Loucy (cell line): ENCODE measurements around the gene CDH4.

Experiments used
- H2AFZ ChIP-seq: fragments of 200-600 bp; sonication (generic); 2 replicates; pipeline ENCODE4 v1.6.0; 2016; ENCODE audit warnings: antibody characterized with exemption, mild to moderate bottlenecking, low read length, moderate library complexity
- H3F3A ChIP-seq: fragments of 200-600 bp; 2 replicates; pipeline ENCODE4 v1.6.0; 2016; ENCODE audit warnings: antibody characterized with exemption, low read depth, mild to moderate bottlenecking
- H3K27me3 ChIP-seq: fragments of 200-600 bp; sonication (generic); 2 replicates; pipeline ENCODE4 v1.6.1; 2014; ENCODE audit warnings: low read length, mild to moderate bottlenecking; ENCODE audit not compliant: insufficient read depth, poor library complexity, severe bottlenecking
- H3K36me3 ChIP-seq: fragments of 200-600 bp; sonication (generic); 2 replicates; pipeline ENCODE4 v1.6.1; 2016; ENCODE audit warnings: low read length; ENCODE audit not compliant: insufficient read depth
- H3K4me1 ChIP-seq: fragments of 200-600 bp; sonication (generic); 2 replicates; pipeline ENCODE4 v1.5.1; 2014; ENCODE audit warnings: low read length, mild to moderate bottlenecking; ENCODE audit not compliant: insufficient read depth, poor library complexity, severe bottlenecking
- H3K4me2 ChIP-seq: fragments of 200-600 bp; sonication (generic); 2 replicates; pipeline ENCODE4 v1.6.0; 2014; ENCODE audit warnings: antibody characterized with exemption, low read length, low read depth, mild to moderate bottlenecking; ENCODE audit not compliant: poor library complexity, severe bottlenecking
- H3K4me3 ChIP-seq: fragments of 200-600 bp; sonication (generic); 2 replicates; pipeline ENCODE4 v1.5.1; 2014; ENCODE audit warnings: low read length, mild to moderate bottlenecking, mixed read lengths; ENCODE audit not compliant: poor library complexity, severe bottlenecking
- H3K79me2 ChIP-seq: fragments of 200-600 bp; sonication (generic); 2 replicates; pipeline ENCODE4 v1.6.1; 2014; ENCODE audit warnings: low read length; ENCODE audit not compliant: insufficient read depth
- H3K9ac ChIP-seq: fragments of 200-600 bp; sonication (generic); 2 replicates; pipeline ENCODE4 v1.6.0; 2014; ENCODE audit warnings: mild to moderate bottlenecking, low read depth, low read length, moderate library complexity; ENCODE audit not compliant: poor library complexity, severe bottlenecking
- H3K9me2 ChIP-seq: fragments of 200-600 bp; sonication (generic); replicated peaks from 2 replicates; pipeline ENCODE4 v1.6.1; 2016; ENCODE audit warnings: low read depth, low read length, mixed read lengths
- H3K9me3 ChIP-seq: fragments of 200-600 bp; sonication (generic); 2 replicates; pipeline ENCODE4 v1.6.1; 2014; ENCODE audit warnings: mild to moderate bottlenecking, antibody characterized with exemption, low read length, low read depth; ENCODE audit not compliant: insufficient read depth
- H4K20me1 ChIP-seq: fragments of 200-600 bp; sonication (generic); 2 replicates; pipeline ENCODE4 v1.6.0; 2014; ENCODE audit warnings: antibody characterized with exemption, low read length, mild to moderate bottlenecking; ENCODE audit not compliant: insufficient read depth, poor library complexity, severe bottlenecking
- CTCF ChIP-seq: fragments of 200-600 bp; sonication (generic); conservative IDR thresholded peaks from 2 replicates; pipeline ENCODE4 v1.5.1; 2014; ENCODE audit warnings: mild to moderate bottlenecking, antibody characterized with exemption, low read length
- EZH2phosphoT487 ChIP-seq: fragments of 200-600 bp; IDR thresholded peaks from 2 replicates; pipeline ENCODE4 v1.6.1; 2018; ENCODE audit warnings: antibody characterized with exemption, mild to moderate bottlenecking, moderate library complexity, borderline replicate concordance

The CDH4 gene

DNA sequence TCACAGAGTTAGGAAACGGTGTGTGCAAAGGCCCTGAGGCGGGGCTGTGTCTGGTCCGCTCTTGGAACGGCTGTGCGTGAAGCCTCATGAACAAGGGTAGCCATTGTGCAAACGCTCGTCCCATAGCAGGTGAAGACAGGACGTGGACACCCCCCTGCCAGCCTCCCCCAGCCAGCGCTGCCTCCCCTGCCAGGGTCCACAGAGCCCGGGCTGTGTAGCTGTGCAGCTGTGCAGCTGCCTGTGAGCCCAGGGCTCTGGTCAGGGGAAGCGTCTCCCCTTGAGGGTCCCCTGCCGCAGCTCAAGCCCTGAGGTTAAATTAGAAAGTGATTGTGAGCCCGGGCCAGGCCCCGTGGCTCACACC, 674.2 kb downstream of the CDH4 start:
- Histone ChIP-seq H3K4me1 (no peaks in the 10 kb centered on the region), H3K4me3 (no peak overlapping the region), H4K20me1 (no peaks in the 10 kb centered on the region), H2AFZ (no peak overlapping the region), H3F3A (no peaks in the 10 kb centered on the region), H3K9ac (no peak overlapping the region), H3K27me3 (no peaks in the 10 kb centered on the region), H3K9me2 (no peaks in the 10 kb centered on the region), H3K4me2 (no peak overlapping the region), H3K79me2 (no peaks in the 10 kb centered on the region), H3K9me3 (no peaks in the 10 kb centered on the region), H3K36me3 (peaks cover 13% of the 10 kb centered on the region; the same call in 1 of the 2 replicates)
- no peak for TF ChIP-seq CTCF
- TF ChIP-seq EZH2phosphoT487: no peak

DNA sequence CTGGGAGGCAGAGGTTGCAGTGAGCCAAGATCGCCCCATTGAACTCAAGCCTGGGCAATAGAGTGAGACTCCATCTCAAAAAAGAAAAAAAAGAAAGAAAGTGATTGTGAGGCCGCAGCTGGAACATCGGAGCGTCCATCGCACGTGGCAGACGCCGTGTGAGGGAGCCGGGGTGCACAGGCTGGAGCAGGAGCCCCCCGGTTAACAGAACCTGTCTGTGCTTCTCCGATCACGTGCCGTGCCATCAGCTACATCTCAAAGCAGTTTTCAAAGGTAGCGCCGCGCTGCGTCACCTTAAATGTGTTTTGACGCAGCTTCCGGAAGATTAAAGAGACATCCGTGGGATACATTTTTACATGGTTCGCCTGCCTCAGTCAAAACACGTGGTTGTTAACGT, 674.7 kb downstream of the CDH4 start:
- Histone ChIP-seq H3K9me3 (no peaks in the 10 kb centered on the region), H3K4me1 (no peaks in the 10 kb centered on the region), H3K27me3 (no peaks in the 10 kb centered on the region), H3K79me2 (no peaks in the 10 kb centered on the region), H3K9ac (no peak overlapping the region), H3K4me3 (no peak overlapping the region), H2AFZ (no peak overlapping the region), H3K4me2 (no peak overlapping the region), H3K36me3 (peaks cover 13% of the 10 kb centered on the region; the same call in 1 of the 2 replicates), H4K20me1 (no peaks in the 10 kb centered on the region), H3K9me2 (no peaks in the 10 kb centered on the region), H3F3A (no peaks in the 10 kb centered on the region)
- TF ChIP-seq CTCF (no peak), EZH2phosphoT487 (no peak)

DNA sequence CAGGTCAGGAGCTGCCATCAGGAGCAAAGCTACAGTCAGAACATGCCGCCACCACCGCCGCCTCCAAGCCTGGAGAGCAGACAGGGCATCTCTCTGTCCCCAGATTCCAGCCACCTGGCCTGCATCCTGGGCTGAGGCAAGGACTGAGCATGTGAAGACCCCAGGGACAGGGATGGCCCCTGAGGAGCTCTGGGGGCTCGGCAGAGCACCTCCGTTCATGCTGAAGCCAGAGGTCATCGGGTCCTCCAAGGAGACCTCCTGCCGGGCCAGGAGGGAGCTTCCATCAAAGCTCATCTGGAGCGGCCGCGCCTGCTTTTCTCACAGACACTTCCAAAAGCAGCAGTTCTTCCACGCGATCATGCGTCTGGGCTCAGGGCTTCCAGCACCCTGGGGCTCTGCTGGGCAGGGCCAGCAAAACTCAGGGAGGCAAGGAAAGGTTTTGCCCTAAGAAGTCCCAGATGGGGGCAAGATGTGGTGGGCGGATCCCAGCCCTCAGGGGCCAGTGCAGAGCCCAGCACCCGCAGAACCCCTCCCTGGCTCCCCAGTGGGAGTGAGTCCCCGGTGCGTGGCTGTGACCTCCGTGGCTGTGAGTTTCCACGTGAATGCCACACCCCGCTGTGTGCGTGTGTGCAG, 675.2 kb downstream of the CDH4 start:
- no peaks in the 10 kb centered on the region for H3K79me2 ChIP-seq
- H3K9me3 ChIP-seq: no peaks in the 10 kb centered on the region
- no peaks in the 10 kb centered on the region for H3F3A ChIP-seq
- no peaks in the 10 kb centered on the region for H3K4me1 ChIP-seq
- no peaks in the 10 kb centered on the region for H3K27me3 ChIP-seq
- H3K4me3 ChIP-seq: no peak overlapping the region
- H3K4me2 ChIP-seq: no peak overlapping the region
- TF ChIP-seq EZH2phosphoT487 (no peak), CTCF (no peak)
- H4K20me1 ChIP-seq: no peaks in the 10 kb centered on the region
- peaks cover 13% of the 10 kb centered on the region; the same call in 1 of the 2 replicates for H3K36me3 ChIP-seq
- no peak overlapping the region for H2AFZ ChIP-seq
- no peaks in the 10 kb centered on the region for H3K9me2 ChIP-seq
- no peak overlapping the region for H3K9ac ChIP-seq
